ENCODE measurements around the gene MAD2L2.

The MAD2L2 gene

GRCh38 chr1:11651017-11651416 is 29.9 kb downstream of the MAD2L2 start:
- no peak for DNase-seq

GRCh38 chr1:11650331-11650991 is 30.5 kb downstream of the MAD2L2 start:
- DNase-seq: peak; percentile 87

GRCh38 chr1:11649624-11650330 is 31.2 kb downstream of the MAD2L2 start:
- no peak for DNase-seq

- DNase-seq: no peak
Observed at GRCh38 chr1:11649237-11649623, 31.7 kb downstream of the MAD2L2 start.

GRCh38 chr1:11648732-11649158 is 32.2 kb downstream of the MAD2L2 start:
- no peak for DNase-seq

GRCh38 chr1:11648039-11648438 is 32.9 kb downstream of the MAD2L2 start:
- DNase-seq: no peak

- DNase-seq: no peak
Observed at GRCh38 chr1:11647333-11647732, 33.6 kb downstream of the MAD2L2 start.

- no peak for DNase-seq
Observed at GRCh38 chr1:11646317-11646716, 34.6 kb downstream of the MAD2L2 start.

- DNase-seq: peak; percentile 86
Observed at GRCh38 chr1:11645670-11646265, 35.2 kb downstream of the MAD2L2 start.

GRCh38 chr1:11645270-11645669 is 35.7 kb downstream of the MAD2L2 start:
- DNase-seq: no peak

- DNase-seq: no peak
Observed at GRCh38 chr1:11643782-11644181, 37.2 kb downstream of the MAD2L2 start.

GRCh38 chr1:11642418-11643017 is 38.4 kb downstream of the MAD2L2 start:
- DNase-seq: peak; percentile 81

GRCh38 chr1:11641776-11642305 is 39.1 kb downstream of the MAD2L2 start:
- DNase-seq: no peak

- no peak for DNase-seq
Observed at GRCh38 chr1:11640944-11641343, 40.0 kb downstream of the MAD2L2 start.

- DNase-seq: no peak
Observed at GRCh38 chr1:11640101-11640500, 40.8 kb downstream of the MAD2L2 start.

- DNase-seq: no peak
Observed at GRCh38 chr1:11639372-11639771, 41.6 kb downstream of the MAD2L2 start.

GRCh38 chr1:11638121-11638520 is 42.8 kb downstream of the MAD2L2 start:
- DNase-seq: no peak

GRCh38 chr1:11634365-11635192 is 46.4 kb downstream of the MAD2L2 start:
- no peak for DNase-seq

- no peak for DNase-seq
Observed at GRCh38 chr1:11629184-11630016, 51.5 kb downstream of the MAD2L2 start.

GRCh38 chr1:11628767-11629166 is 52.2 kb downstream of the MAD2L2 start:
- DNase-seq: no peak

GRCh38 chr1:11626551-11626950 is 54.4 kb downstream of the MAD2L2 start:
- no peak for DNase-seq
